HG03432 (cell line): ENCODE results near the gene MERTK.

Experiments used
- ATAC-seq: cut with Tn5 transposase; IDR thresholded peaks from one replicate; pipeline ENCODE4 v1.9.1; 2021; ENCODE audit warnings: mild to moderate bottlenecking, moderate library complexity; ENCODE audit not compliant: unreplicated experiment

MERTK gene

DNA sequence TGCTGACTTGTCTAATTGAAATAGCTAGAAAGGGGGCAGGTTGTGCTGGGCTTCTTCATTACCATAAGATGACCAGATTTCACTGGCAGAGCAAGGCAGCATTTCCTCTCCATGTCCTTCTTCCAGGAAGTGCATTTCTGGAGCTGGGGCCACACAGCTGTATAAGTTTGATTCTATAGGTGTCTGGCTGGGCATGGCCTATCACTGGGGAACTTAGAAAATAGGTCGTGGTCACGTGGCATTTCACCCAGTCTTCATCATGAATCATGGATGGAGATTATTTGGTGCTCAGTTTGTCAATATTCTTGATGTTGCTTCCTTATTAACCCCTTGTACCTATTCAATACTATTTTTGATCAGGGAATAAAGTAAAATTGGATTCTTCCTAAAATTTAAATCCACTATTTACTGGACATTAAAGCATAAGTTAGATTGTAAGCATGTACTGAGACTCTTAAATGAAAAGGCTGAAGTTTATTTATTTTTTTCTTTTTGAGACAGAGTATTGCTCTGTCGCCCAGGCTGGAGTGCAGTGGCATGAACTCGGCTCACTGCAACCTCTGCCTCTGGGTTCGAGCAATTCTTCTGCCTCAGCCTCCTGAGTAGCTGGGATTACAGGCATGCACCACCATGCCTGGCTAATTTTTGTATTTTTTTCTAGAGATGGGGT is 107.1 kb downstream of the MERTK start:
- ATAC-seq, result no peak

GRCh38 chr2:112006076-112006410 is 107.6 kb downstream of the MERTK start:
- no peak for ATAC-seq

DNA sequence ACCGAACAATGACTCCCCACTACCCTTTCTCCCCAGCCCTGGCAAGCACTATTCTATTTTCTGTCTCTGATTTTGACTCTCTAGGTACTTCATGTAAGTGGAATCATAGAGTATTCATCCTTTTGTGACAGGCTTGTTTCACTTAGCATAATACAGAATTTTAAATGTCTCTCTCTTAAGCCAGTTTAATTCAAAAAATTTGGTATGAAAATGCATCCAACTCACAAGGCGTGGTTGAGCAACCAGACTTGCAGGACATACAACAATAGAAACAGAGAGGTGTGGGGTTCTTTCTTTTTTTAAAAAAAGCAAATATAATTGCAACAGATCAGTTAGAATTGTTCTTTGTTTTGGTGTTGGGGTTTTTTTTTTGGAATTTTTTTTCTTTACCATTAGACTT is 109.1 kb downstream of the MERTK start:
- ATAC-seq, result no peak

GRCh38 chr2:112008910-112009485 is 110.6 kb downstream of the MERTK start:
- ATAC-seq, result no peak

GRCh38 chr2:112010751-112011150 is 112.3 kb downstream of the MERTK start:
- no peak for ATAC-seq

DNA sequence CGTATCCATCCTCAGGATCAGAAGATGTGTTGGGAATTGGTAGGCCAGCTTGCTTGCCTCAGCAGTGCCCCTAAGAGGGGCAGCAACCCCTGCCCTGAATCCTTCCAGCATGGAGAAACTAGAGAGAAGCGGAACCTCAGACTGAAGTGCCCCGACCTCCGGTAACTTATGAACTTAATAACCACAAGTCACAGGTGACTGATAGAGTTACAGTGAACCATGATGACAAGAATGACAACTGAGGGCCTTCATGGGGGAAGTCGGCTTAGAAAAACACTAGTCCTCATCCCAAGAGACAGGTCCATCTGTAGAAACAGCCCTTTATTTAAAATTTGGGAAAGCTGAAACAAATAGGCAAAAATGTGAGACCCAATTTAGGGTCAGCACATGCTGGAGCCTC is 114.1 kb downstream of the MERTK start:
- ATAC-seq, result no peak

- ATAC-seq, result no peak
These were observed 120.4 kb downstream of the MERTK start for GRCh38 chr2:112018846-112019245.

- no peak for ATAC-seq
These were observed 121.2 kb downstream of the MERTK start for GRCh38 chr2:112019569-112019982.

DNA sequence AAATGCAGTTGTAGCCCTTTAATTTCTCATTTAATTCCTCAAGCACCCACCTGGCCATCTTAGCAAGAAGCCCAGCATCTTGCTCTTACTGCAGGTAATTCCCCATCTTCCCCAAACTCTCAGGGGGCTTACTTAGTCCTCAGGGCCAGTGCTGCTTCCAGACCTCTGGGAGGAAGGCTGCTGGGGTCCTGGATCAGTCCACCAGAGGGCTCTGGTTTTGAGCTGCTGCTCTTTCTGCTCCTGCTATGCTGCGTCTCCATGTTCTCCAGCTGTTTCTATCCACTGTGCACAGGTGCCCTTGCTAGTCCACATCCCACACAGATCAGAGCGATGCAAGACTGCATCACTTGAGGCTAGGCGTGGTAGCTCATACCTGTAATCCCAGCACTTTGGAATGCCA is 122.2 kb downstream of the MERTK start:
- ATAC-seq, result no peak

- no peak for ATAC-seq
These were observed 122.9 kb downstream of the MERTK start for GRCh38 chr2:112021290-112021689.

DNA sequence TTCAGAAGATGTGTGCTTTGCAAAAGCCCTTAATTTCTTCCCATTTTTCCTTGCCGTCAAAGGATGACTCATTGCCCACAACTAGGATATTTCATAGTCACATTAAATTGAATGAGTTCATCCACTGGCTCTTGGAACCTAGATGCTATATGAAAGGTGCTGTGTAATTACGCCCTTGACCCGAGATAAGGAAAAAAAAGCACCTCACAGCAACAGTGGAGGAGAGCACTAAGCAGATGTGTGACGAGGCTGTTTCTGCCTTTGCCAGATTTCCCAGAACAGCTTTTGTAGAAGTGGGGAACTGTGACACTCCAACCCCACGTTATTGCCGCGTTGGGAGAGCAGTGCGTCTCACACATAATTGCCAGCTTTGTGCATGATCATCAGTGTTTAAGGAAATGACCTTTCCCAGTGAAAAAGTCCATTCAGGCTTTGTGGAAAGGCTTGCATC is 123.4 kb downstream of the MERTK start:
- ATAC-seq, result no peak

DNA sequence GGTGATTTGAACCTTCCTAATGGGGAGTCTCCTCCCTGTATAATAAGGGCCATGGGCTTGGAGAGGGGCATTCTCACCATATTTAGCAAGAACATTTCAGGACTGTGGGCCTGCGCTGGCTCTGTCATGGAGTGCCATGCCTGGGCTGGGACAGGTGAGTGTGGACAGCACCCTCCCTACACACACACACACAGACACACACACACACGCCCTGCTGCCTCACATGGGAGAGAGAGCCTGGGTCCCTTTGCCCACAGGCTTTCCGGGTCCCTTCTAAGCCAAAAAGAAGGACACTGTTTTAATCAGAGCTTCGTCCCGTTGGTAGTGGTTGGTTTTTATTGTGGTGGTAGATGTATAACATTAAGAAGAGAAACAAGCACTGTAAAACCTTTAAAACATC is 125.3 kb downstream of the MERTK start:
- no peak for ATAC-seq

DNA sequence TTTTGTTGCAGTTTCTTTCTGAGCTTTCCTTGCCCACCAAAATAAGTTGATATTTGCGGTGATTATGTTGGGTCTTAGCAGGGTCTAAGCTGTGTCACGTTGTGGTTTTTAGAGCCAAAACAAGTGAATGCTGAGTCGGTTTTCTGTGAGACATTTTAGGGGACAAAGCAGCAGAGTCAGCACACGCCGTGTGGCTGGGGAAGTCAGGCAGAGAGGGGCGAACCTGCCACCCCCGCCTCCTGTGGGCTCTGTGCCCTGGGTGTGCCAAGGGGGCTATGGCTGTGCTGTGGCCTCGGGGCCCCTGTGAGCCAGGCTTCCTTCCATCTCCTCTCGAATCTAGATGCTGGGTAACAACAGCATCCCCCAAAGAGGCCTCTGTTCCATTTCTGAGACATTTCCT is 125.8 kb downstream of the MERTK start:
- no peak for ATAC-seq

- no peak for ATAC-seq
These were observed 126.6 kb downstream of the MERTK start for GRCh38 chr2:112024896-112025491.

GRCh38 chr2:112026509-112026908 is 128.1 kb downstream of the MERTK start:
- ATAC-seq, result no peak

- no peak for ATAC-seq
These were observed 129.4 kb downstream of the MERTK start for GRCh38 chr2:112027767-112028166.

- ATAC-seq, result no peak
These were observed 130.8 kb downstream of the MERTK start for GRCh38 chr2:112029164-112029563.

DNA sequence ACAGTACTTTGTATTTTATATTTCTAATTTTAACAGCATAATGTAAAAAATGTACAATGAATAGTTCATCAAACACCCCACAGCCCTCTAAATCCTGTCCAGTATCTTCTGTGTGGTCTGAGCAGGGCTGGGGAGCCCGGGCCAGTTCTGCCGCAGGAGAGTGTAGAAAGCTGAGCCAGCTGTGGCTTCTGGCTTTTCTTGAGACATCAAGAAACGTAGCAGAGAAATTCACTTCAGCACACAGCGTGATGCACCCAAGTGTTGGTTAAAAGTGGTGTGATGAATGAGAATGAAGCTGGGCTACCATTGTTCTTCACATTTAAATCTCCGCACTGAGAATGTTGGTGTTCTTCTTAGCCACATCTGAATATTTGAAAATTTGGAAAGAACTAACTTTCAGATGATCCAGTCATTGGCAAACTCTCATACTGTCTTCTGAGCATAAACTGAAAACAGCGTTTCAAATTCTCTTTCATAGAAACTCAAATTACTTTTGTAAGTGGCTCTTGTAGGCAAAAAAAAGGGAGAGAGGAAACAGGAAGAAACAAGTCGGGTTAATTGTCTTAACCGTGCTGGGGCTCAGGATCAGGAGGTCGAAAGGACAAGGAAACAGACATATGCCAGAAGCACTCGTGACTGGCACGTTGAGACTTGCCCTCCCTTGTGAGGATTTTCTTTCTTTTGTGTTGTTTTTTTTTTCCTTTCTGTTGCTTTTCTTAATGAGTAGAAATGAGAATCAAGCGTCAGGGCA is 133.2 kb downstream of the MERTK start:
- ATAC-seq, result no peak

DNA sequence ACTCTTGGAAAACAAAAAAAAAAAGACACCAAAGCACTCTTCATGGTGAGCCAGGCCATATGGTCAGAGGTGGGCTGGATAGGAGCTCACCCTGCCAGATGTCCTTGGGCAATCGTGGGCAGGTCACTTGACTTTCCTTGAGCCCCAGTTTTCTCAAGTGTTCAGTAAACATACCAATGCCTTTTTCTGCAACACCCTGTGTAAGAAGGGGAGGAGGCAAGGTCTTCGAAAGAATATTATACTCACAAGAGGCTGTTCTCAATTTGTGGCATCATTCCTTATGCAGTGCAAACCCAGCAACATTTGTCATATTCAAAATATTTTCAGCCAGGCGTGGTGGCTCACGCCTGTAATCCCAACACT is 133.8 kb downstream of the MERTK start:
- no peak for ATAC-seq

GRCh38 chr2:112032689-112033465 is 134.5 kb downstream of the MERTK start:
- ATAC-seq, result no peak

- ATAC-seq, result no peak
These were observed 135.2 kb downstream of the MERTK start for GRCh38 chr2:112033600-112033999.
